Lower leg skin (tissue), 4 donors: ENCODE measurements around the gene DNAJC18. TPM values are rescaled to one million over a fixed set of nuclear protein-coding genes. Genes with fewer than 3 reads are reported as not detected.
A peak's percentile ranks its signal among the peaks of the same experiment; 100 is the strongest.

Experiments
- DNase-seq, 2 donors: peaks; one replicate each; pipeline ENCODE4 v3.0.0-alpha.2; 2019; ENCODE audit warnings: low spot score in 2 of 2
- H3K4me3 ChIP-seq: fragments of 200-600 bp; sonication (generic); 2 replicates; pipeline ENCODE4 v1.5.1; 2017; ENCODE audit warnings: mild to moderate bottlenecking, low read depth; ENCODE audit not compliant: poor library complexity, severe bottlenecking
- POLR2A ChIP-seq, 2 donors: fragments of 450-650 bp; IDR thresholded peaks; one replicate each; pipeline ENCODE4 v1.6.1; 2016 to 2017; ENCODE audit warnings: antibody characterized with exemption in 2 of 2, mild to moderate bottlenecking in 1 of 2, moderate library complexity in 1 of 2
- whole genome bisulfite sequencing, 2 donors: methylation state at CpG; one replicate each; pipeline ENCODE4 v1.1.5; 2018; 5-methylcytosine and 5-hydroxymethylcytosine counted together
- intact Hi-C: fragments of 100-400 bp; cut with DNase I; formaldehyde crosslinking; loops from one replicate; pipeline ENCODE4 v1.15.0; 2023; ENCODE audit warnings: low total_unique reads
- total RNA-seq, 4 donors: library from RNA; depleted of rRNA; stranded (reverse); fragments of >200 nt; gene quantifications; one replicate each; pipeline ENCODE4 v1.1.0, GENCODE V29; 2016
- TF ChIP-seq, protein P1 (sequence below), 3 donors: fragments of 450-650 bp; IDR thresholded peaks; one replicate each; pipeline ENCODE4 v1.5.1; 2016; ENCODE audit warnings: antibody characterized with exemption in 3 of 3, mild to moderate bottlenecking in 3 of 3, moderate library complexity in 2 of 3

Gene DNAJC18
- total RNA-seq, 4 donors from 2014 or later: 1.6 to 5.9 (median 3.5) TPM

DNA sequence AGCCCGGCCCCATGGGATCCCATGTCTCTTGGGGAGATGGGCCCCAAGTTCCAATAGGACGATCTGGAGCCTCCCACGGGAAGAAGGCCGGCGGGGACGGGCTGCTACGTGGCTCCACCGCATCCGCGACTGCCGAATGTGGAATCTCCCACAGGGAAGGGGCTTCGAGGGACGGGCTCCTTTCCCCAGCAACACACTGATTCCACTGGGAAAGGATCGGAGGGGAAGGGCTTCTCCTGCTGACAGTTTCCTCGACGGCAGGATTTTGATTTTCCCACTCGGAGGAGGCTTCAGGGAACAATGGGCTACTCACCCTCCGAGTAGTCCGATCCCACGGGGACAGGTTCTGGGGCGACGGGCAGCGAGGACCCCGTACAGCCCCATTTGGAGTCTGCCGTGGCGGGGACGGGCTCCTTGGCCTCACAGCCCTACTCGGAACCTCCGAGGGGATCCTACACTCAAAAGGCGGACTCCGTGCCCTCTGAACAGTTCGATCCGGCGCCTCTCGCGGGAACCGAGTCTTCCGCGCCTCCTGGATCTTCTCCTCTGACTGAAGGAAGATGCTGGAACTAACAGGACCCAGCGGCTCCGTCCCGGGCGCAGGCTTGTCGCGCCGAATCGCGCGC is 45.7 kb downstream of the DNAJC18 start:
- intact Hi-C loops: no loop called here
- 12 to 14% methylated on average over 30 to 32 of the region's 49 CpGs for WGBS, 2 donors
- no peak for DNase-seq
- TF ChIP-seq, protein P1, sequence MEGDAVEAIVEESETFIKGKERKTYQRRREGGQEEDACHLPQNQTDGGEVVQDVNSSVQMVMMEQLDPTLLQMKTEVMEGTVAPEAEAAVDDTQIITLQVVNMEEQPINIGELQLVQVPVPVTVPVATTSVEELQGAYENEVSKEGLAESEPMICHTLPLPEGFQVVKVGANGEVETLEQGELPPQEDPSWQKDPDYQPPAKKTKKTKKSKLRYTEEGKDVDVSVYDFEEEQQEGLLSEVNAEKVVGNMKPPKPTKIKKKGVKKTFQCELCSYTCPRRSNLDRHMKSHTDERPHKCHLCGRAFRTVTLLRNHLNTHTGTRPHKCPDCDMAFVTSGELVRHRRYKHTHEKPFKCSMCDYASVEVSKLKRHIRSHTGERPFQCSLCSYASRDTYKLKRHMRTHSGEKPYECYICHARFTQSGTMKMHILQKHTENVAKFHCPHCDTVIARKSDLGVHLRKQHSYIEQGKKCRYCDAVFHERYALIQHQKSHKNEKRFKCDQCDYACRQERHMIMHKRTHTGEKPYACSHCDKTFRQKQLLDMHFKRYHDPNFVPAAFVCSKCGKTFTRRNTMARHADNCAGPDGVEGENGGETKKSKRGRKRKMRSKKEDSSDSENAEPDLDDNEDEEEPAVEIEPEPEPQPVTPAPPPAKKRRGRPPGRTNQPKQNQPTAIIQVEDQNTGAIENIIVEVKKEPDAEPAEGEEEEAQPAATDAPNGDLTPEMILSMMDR (IDR thresholded peaks at IDR 0.05): no peak
- no peak for TF ChIP-seq POLR2A (IDR thresholded peaks at IDR 0.05)
- no peak overlapping the region for H3K4me3 ChIP-seq

DNA sequence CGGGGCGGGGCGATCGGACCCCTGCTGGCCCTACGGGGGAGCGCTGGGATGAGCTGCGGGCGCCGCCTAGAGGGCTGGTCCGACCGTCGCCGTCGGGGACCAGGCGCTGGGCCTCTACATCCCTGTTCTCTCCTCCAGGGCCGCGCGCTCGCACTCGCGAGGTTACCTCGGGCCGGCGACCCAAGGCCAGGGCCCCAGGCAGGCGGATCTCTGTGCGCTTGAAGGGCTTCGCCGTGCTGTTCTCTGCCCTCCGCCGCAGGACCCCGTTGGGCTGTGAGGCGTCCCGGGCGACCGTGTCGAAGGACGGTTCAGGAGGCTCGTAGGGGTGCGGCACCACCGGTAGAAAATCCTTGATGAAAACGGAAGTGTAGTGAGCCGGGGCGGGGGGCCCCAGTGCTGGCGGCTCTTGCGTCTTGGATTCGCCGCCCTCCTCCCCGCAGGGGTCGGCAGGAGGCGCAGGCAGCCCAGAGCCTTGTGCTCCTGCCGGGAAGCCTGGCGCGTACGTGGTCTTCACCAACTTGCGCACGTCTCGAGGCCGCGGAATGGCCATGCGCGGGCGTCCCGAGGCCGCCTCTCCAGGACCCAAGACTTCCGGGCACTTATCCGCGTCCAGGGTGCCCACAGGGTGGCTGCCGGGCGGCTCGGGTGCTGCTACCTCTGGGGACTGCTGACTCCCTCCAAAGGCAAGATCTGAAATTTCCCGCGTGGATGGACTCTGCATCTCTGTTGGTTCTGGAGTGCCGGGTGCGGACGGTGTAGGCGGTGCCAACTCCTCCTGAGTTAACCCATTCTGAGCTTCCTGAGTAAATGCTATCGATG is 46.4 kb downstream of the DNAJC18 start:
- TF ChIP-seq, protein P1 (IDR thresholded peaks at IDR 0.05): no peak
- no peak for TF ChIP-seq POLR2A (IDR thresholded peaks at IDR 0.05)
- H3K4me3 ChIP-seq: peak overlapping the region; percentile 22
- intact Hi-C loops: no loop called here
- WGBS, 2 donors: 3 to 6% methylated on average over 17 to 53 of the region's 77 CpGs
- no peak for DNase-seq

DNA sequence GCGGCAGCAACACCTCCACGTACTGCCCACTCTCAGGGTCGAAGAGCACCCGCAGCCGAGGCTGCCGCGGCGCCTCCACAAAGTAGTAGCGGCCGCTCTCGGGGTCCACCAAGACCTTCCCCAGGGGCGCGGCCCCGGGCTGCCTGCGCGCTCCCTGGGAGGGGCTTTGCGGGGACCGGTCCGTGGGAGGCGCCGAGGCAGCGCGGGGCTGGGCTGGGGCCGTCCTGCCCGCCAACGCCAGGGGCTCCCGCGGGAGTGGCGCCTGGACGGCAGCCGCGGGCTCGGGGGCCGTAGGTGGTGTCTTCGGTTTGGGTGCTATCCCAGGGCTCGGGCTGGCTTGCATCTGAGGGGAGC is 47.0 kb downstream of the DNAJC18 start:
- WGBS, 2 donors: 24 to 30% methylated on average over 2 to 8 of the region's 36 CpGs
- intact Hi-C loops: no loop called here

DNA sequence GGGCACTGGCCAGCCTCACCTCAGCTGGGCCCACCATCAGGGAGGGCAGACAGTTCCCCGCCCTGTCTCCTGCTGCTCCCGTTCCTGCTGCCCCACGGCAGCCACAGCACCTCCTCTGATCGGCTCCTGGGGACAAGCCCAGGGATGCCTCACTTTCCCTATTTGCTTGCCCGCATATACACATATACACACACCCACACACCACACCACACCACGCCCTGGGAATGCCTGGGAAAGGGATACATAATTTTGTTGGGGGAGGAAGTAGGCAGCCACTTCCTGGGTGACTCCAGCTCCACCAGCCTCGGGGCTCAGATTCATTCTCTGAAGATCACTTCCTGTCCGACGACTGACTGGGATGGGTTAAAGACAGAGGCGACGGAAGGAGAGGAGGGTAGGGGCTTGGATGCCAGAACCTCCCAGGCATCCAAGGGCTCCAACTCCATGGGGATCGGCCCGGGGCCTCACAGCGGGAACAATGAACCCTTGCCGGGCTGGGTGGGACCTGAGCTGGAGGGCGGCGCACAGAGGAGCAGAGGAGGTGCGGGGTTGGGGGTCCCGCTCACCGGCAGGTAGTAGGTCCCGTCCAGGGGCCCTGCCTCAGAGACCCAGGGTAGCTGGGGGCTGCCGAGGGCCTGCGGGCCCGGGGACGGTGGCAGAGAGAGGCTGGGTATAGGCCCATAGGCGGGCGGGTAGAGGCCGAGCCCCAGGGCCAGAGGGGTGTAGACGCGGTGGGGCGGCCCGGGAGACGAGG is 47.6 kb downstream of the DNAJC18 start:
- no peak for DNase-seq
- TF ChIP-seq POLR2A (IDR thresholded peaks at IDR 0.05): no peak
- TF ChIP-seq, protein P1 (IDR thresholded peaks at IDR 0.05): no peak
- 33 to 35% methylated on average over 28 to 33 of the region's 33 CpGs for WGBS, 2 donors
- intact Hi-C loops: no loop called here
- no peak overlapping the region for H3K4me3 ChIP-seq

More for the DNA sequence above, 47.0 kb downstream of the DNAJC18 start:
- DNase-seq: no peak
- no peak for TF ChIP-seq POLR2A (IDR thresholded peaks at IDR 0.05)
- TF ChIP-seq, protein P1 (IDR thresholded peaks at IDR 0.05): no peak
- H3K4me3 ChIP-seq: no peak overlapping the region

DNA sequence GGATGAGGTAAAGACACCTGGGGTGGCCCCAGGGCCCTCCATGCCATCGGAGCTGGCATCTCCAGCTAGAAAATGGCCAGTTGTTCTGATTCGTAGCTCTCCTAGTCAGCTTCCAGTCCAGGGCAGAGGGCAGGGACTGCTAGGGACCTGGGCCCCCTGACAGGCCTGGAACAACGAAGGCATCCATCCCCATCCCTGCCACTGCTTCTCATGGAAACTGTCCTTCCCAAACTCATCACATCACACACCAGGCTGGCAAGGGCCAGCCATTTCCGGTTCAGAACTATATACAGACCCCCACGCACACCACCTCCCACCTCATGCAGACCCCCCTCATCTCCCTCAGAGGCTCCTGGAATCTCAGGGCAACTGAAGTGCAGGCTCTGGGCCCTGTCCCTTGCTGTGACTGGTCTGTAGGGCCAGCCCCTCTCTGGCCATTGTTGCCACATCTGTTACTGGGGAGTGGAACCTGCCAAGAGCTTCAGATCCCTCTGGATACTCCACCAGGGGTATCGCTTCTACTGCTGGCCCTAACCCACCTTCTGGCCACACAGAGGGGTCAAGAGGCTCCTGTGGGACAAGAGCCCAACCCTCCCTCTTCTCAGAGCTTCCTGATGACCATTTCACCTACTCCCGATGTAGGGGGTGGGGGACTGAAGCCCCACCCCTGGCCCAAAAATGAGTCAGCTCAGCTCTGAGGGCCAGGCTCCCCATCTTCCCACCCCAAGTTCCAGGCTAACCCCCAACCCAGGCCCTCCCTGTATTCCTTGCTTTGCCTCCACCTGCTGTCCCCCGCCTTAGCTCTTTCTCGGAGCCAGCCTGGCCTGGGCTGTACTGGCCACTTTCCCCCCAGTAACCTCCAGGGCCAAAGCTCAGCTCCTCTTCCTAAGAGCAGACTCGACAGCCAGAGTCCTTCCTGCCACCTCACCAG is 48.4 kb downstream of the DNAJC18 start:
- H3K4me3 ChIP-seq: no peak overlapping the region
- TF ChIP-seq, protein P1 (IDR thresholded peaks at IDR 0.05): no peak
- DNase-seq: no peak
- 81 to 82% methylated on average over 9 to 10 of the region's 10 CpGs for WGBS, 2 donors
- intact Hi-C loops: no loop called here
